ENCODE results near the gene SRRD. TPM values are rescaled to one million over a fixed set of nuclear protein-coding genes. Genes with fewer than 3 reads are reported as not detected.
A peak's percentile ranks its signal among the peaks of the same experiment; 100 is the strongest.

The SRRD gene
- total and polyA plus RNA-seq, 7 donors = 4.4 to 17.4 (median 10.0) TPM

DNA sequence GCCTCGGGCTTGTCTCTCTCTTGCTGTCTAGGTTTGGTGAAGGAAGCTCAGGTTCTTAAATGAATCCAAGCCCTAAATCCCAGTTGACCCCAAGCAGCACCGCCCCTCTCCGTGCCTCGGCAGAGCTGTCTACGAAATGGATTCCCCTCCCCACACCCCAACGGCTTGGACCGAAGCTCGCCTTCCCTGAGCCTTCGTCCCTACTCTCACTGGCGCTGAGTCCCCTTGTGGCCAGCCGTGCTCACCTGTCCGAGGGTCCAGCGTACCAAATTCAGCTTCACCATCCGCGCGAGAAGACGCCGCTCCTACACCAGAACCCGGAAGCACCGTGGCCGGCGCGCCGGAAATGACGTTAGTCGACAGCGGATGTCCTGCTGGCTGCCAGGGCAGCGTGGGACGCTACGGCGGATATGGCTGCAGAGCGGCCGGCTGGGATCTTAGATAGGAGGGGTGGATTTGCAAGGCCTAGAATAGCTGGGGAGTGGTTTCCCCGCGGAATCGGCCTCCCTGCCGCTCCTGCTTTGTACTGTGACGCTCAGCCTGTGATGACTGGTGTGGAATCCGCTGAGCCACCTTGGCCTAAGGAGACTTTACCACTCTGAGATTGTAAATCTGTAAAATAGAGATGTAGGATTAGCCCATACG is 28.6 kb downstream of the SRRD start, which contains the start of gene TFIP11:
Gene TFIP11, minus strand, starts transcription at position 325 of the 645 bp plus-strand sequence. CDS start 2,201 bp downstream, outside the sequence.
- DNase-seq = peak; percentile 96
- 1% methylated on average over 40 of the region's 40 CpGs for WGBS, 2 donors
- TF ChIP-seq POLR2A (IDR thresholded peaks at IDR 0.05) (peak; percentile 46 to 51), POLR2AphosphoS5 (IDR thresholded peaks at IDR 0.05) (peak; percentile 87 to 96 (median 93)), EP300 (IDR thresholded peaks at IDR 0.05) (no peak)
- TF ChIP-seq, protein P1, sequence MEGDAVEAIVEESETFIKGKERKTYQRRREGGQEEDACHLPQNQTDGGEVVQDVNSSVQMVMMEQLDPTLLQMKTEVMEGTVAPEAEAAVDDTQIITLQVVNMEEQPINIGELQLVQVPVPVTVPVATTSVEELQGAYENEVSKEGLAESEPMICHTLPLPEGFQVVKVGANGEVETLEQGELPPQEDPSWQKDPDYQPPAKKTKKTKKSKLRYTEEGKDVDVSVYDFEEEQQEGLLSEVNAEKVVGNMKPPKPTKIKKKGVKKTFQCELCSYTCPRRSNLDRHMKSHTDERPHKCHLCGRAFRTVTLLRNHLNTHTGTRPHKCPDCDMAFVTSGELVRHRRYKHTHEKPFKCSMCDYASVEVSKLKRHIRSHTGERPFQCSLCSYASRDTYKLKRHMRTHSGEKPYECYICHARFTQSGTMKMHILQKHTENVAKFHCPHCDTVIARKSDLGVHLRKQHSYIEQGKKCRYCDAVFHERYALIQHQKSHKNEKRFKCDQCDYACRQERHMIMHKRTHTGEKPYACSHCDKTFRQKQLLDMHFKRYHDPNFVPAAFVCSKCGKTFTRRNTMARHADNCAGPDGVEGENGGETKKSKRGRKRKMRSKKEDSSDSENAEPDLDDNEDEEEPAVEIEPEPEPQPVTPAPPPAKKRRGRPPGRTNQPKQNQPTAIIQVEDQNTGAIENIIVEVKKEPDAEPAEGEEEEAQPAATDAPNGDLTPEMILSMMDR (IDR thresholded peaks at IDR 0.05) = no peak
- H3K27ac ChIP-seq = peak within 1 kb of the TSS; percentile 78 to 83 (median 80)
- intact Hi-C loops (cut with DNase I) = loop anchor here (2.0 kb wide), 1 partner anchor 79 kb away; the partner anchor contains the start of gene TPST2
- no peaks in the 10 kb centered on the region for H3K27me3 ChIP-seq
- H3K4me1 ChIP-seq = peaks cover 0 to 26% (median 24%) of the 10 kb centered on the region in 4 donors
- H3K4me3 ChIP-seq = peak within 1 kb of the TSS; percentile 71 to 87 (median 82)
- peaks cover 0 to 30% (median 17%) of the 10 kb centered on the region in 4 donors for H3K36me3 ChIP-seq
- H3K9me3 ChIP-seq = no peaks in the 10 kb centered on the region

DNA sequence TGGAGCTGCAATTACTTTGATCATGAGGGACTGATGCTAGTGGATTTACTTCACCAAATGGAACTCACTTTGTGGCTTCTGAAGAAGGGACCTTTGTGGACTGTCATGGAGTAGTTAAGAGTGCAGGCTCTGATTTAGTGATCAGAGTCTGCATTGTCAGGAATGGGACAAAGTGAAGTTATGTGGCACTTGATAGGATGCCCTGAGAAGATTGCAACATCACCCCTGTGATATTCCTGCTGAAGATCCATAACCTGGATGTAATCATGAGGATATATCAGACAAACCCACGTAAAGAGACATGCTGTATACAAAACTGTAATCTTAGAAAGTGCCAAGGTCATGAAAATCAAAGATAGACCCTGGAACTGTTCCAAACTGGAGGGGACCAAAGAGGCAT is 30.2 kb downstream of the SRRD start:
- WGBS, 2 donors = 21 to 62% methylated on average over 1 of the region's 1 CpG
- Histone ChIP-seq H3K4me3 (no peak overlapping the region), H3K36me3 (peaks cover 0 to 15% (median 12%) of the 10 kb centered on the region in 4 donors), H3K27me3 (no peaks in the 10 kb centered on the region), H3K27ac (no peak overlapping the region), H3K4me1 (peaks cover 0 to 26% (median 24%) of the 10 kb centered on the region in 4 donors), H3K9me3 (no peaks in the 10 kb centered on the region)
- intact Hi-C loops (cut with DNase I) = loop anchor here (2.0 kb wide), 1 partner anchor 77 kb away; the partner anchor contains the start of gene TPST2
- no peak for DNase-seq
- no peak for TF ChIP-seq EP300 (IDR thresholded peaks at IDR 0.05)

DNA sequence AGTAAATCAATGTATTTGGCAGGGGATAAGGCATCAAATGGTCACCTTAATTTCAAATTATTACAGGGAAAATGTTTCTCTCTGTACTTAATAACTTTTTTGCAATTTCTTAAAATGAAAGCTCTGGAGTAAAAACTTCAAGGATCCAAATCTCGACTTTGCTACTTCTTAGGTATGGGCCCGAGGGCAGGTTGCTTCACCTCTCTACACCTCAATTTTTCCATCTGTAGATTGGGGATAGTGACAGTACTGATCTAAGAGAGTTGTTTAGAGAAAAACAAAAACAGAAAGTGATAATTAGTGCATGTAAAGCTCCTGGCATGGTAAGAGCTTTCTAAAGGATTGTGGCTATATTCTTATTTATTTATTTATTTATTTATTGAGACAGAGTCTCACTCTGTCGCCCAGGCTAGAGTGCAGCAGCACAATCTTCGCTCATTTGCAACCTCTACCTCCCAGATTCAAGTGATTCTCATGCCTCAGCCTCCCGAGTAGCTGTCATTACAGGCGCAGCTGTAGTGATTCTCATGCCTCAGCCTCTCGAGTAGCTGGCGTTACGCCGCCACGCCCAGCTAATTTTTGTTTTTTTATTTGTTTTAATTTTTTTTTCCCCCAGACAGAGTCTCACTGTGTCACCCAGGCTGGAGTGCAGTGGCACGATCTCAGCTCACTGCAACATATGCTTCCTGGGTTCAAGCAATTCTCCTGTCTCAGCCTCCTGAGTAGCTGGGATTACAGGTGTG is 30.9 kb downstream of the SRRD start:
- intact Hi-C loops (cut with DNase I) = no loop called here
- peaks cover 0 to 26% (median 24%) of the 10 kb centered on the region in 4 donors for H3K4me1 ChIP-seq
- TF ChIP-seq, protein P1 (IDR thresholded peaks at IDR 0.05) = no peak
- H3K27ac ChIP-seq = no peak overlapping the region
- no peaks in the 10 kb centered on the region for H3K9me3 ChIP-seq
- no peaks in the 10 kb centered on the region for H3K27me3 ChIP-seq
- DNase-seq = no peak
- peaks cover 0 to 8% (median 4%) of the 10 kb centered on the region in 4 donors for H3K36me3 ChIP-seq
- H3K4me3 ChIP-seq = no peak overlapping the region
- 93 to 95% methylated on average over 12 of the region's 12 CpGs for WGBS, 2 donors

DNA sequence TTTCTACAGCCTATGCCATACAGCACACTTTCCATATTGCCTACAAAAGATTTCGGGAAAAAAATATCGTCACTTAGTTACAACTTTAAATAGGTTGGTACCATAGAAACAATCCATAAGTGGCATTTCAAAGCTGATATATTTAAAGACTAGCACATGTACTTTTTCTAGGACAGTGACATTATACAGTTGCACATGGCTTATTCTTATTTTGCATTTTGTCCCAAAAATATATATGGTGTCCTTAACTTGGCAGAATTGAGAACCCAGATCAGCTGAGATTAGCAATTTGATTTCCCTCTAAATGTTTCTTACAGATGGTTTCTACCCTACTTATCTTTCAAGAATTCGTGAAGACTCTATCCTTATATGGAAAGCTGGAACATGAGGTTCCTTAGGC is 32.3 kb downstream of the SRRD start:
- intact Hi-C loops (cut with DNase I) = no loop called here

More for the DNA sequence above, 32.3 kb downstream of the SRRD start:
- H3K4me1 ChIP-seq = peaks cover 0 to 21% (median 19%) of the 10 kb centered on the region in 4 donors
- no peak overlapping the region for H3K4me3 ChIP-seq
- H3K27me3 ChIP-seq = no peaks in the 10 kb centered on the region
- no peak for TF ChIP-seq EP300 (IDR thresholded peaks at IDR 0.05)
- TF ChIP-seq POLR2AphosphoS5 (IDR thresholded peaks at IDR 0.05) = no peak
- TF ChIP-seq, protein P1 (IDR thresholded peaks at IDR 0.05) = no peak
- no peak for TF ChIP-seq POLR2A (IDR thresholded peaks at IDR 0.05)
- DNase-seq = no peak
- 88% methylated on average over 3 of the region's 3 CpGs for WGBS, 2 donors
- H3K9me3 ChIP-seq = no peaks in the 10 kb centered on the region
- no peaks in the 10 kb centered on the region for H3K36me3 ChIP-seq
- no peak overlapping the region for H3K27ac ChIP-seq

Measured in sigmoid colon (tissue), 7 donors.